Trophoblast cell (in vitro differentiated cells and primary cell): Measurements from ENCODE around the gene CSF3R.
"Not testable (repeated sequence)": the region's sequence is repeated elsewhere in the genome, so short reads cannot be mapped to it uniquely, and the experiment has no call there.

Experiments
- DNase-seq, 2 donors: peaks; one replicate each; pipeline ENCODE4 v3.0.0-alpha.2; 2016
- H2AFZ ChIP-seq: 2 replicates; pipeline ENCODE4 v1.6.1; 2013; ENCODE audit warnings: low read length, moderate library complexity, mild to moderate bottlenecking; ENCODE audit not compliant: insufficient read depth, poor library complexity
- H2AK5ac ChIP-seq: 2 replicates; pipeline ENCODE4 v1.6.1; 2013; ENCODE audit warnings: mild to moderate bottlenecking, low read length
- H2BK120ac ChIP-seq: 2 replicates; pipeline ENCODE4 v1.6.1; 2013; ENCODE audit warnings: low read length, mild to moderate bottlenecking, moderate library complexity; ENCODE audit not compliant: insufficient read depth, poor library complexity
- H2BK12ac ChIP-seq: 2 replicates; pipeline ENCODE4 v1.6.1; 2013; ENCODE audit warnings: mild to moderate bottlenecking, low read length, moderate library complexity
- H2BK5ac ChIP-seq: 2 replicates; pipeline ENCODE4 v1.6.1; 2013; ENCODE audit warnings: low read length, low read depth, moderate library complexity, mild to moderate bottlenecking; ENCODE audit not compliant: poor library complexity
- H3K14ac ChIP-seq: 2 replicates; pipeline ENCODE4 v1.6.1; 2013; ENCODE audit warnings: mild to moderate bottlenecking, low read length
- H3K18ac ChIP-seq: 2 replicates; pipeline ENCODE4 v1.6.1; 2013; ENCODE audit warnings: mild to moderate bottlenecking, low read length
- H3K23ac ChIP-seq: 2 replicates; pipeline ENCODE4 v1.6.1; 2013; ENCODE audit warnings: low read length
- H3K27ac ChIP-seq: 2 replicates; pipeline ENCODE4 v1.5.1; 2013; ENCODE audit warnings: low read depth, mild to moderate bottlenecking, inconsistent platforms, low read length, moderate library complexity
- H3K27me3 ChIP-seq: 2 replicates; pipeline ENCODE4 v1.6.1; 2013; ENCODE audit warnings: inconsistent platforms, mild to moderate bottlenecking, low read length, moderate library complexity; ENCODE audit not compliant: insufficient read depth
- H3K36me3 ChIP-seq, 2 experiments: 1 replicate in 1 of 2; 2 replicates in 1 of 2; pipeline ENCODE4 v1.6.1; 2013; ENCODE audit warnings: low read length in 2 of 2, mild to moderate bottlenecking in 2 of 2, moderate library complexity in 1 of 2; ENCODE audit not compliant: insufficient read depth in 2 of 2, control insufficient read depth in 1 of 2
- H3K4ac ChIP-seq: 2 replicates; pipeline ENCODE4 v1.6.1; 2013; ENCODE audit warnings: low read depth, mild to moderate bottlenecking, low read length, moderate library complexity
- H3K4me1 ChIP-seq, 2 experiments: 1 replicate in 1 of 2; 2 replicates in 1 of 2; pipeline ENCODE4 v1.6.1; 2013; ENCODE audit warnings: low read length in 2 of 2, mild to moderate bottlenecking in 2 of 2, moderate library complexity in 1 of 2; ENCODE audit not compliant: insufficient read depth in 2 of 2, control insufficient read depth in 1 of 2
- H3K4me2 ChIP-seq: 2 replicates; pipeline ENCODE4 v1.6.1; 2013; ENCODE audit warnings: inconsistent platforms, mild to moderate bottlenecking, low read length, moderate library complexity
- H3K4me3 ChIP-seq: 2 replicates; pipeline ENCODE4 v1.5.1; 2013; ENCODE audit warnings: mild to moderate bottlenecking, low read depth, low read length, inconsistent platforms
- H3K79me1 ChIP-seq: one replicate; pipeline ENCODE4 v1.6.1; 2013; ENCODE audit warnings: low read length
- H3K79me2 ChIP-seq: 2 replicates; pipeline ENCODE4 v1.6.1; 2013; ENCODE audit warnings: low read length, mild to moderate bottlenecking; ENCODE audit not compliant: control insufficient read depth, insufficient read depth, poor library complexity
- H3K9ac ChIP-seq: 2 replicates; pipeline ENCODE4 v1.6.1; 2013; ENCODE audit warnings: mild to moderate bottlenecking, low read length
- H3K9me3 ChIP-seq: 2 replicates; pipeline ENCODE4 v1.6.1; 2013; ENCODE audit warnings: low read depth, mild to moderate bottlenecking, control low read depth, inconsistent platforms, low read length; ENCODE audit not compliant: insufficient read depth
- H4K12ac ChIP-seq: 2 replicates; pipeline ENCODE4 v1.6.1; 2013; ENCODE audit warnings: low read depth, mild to moderate bottlenecking, low read length, moderate library complexity
- H4K8ac ChIP-seq: 2 replicates; pipeline ENCODE4 v1.6.1; 2013; ENCODE audit warnings: low read depth, mild to moderate bottlenecking, low read length, moderate library complexity
- H4K91ac ChIP-seq: one replicate; pipeline ENCODE4 v1.6.1; 2013; ENCODE audit warnings: low read depth, mild to moderate bottlenecking, low read length, moderate library complexity
- WGBS: extraction: QIAGEN DNeasy Blood & Tissue Kit; methylation state at CpG from one replicate; pipeline ENCODE4 v1.1.7; 2013; ENCODE audit warnings: missing lambda C conversion rate; ENCODE audit not compliant: insufficient read length, insufficient coverage; ENCODE audit errors: extremely low coverage; 5-methylcytosine and 5-hydroxymethylcytosine counted together

Gene CSF3R

GRCh38 chr1:36481091-36481490 lies 1.6 kb downstream of the CSF3R start:
- no peak overlapping the region for H2AK5ac ChIP-seq
- no peak overlapping the region for H3K27ac ChIP-seq
- H2BK120ac ChIP-seq: no peak overlapping the region
- no peak overlapping the region for H3K18ac ChIP-seq
- H2BK12ac ChIP-seq: no peak overlapping the region
- no peak for DNase-seq
- H3K23ac ChIP-seq: no peak overlapping the region
- no peak overlapping the region for H3K14ac ChIP-seq
- no CpG with 5 or more reads among the region's 6 CpGs for WGBS
- H2BK5ac ChIP-seq: no peak overlapping the region
- H3K36me3 ChIP-seq: peaks cover 0 to 3% of the 10 kb centered on the region in 2 experiments
- H4K91ac ChIP-seq: peak overlapping the region; percentile 24
- no peak overlapping the region for H4K12ac ChIP-seq
- peak overlapping the region; percentile 15 for H4K8ac ChIP-seq
- peaks cover 4% of the 10 kb centered on the region for H3K9me3 ChIP-seq
- H3K79me1 ChIP-seq: peaks cover 15% of the 10 kb centered on the region
- H3K4me1 ChIP-seq: peaks cover 9 to 13% of the 10 kb centered on the region in 2 experiments
- no peak overlapping the region for H3K4me2 ChIP-seq
- H3K79me2 ChIP-seq: peaks cover 5% of the 10 kb centered on the region
- no peak overlapping the region for H3K9ac ChIP-seq
- H3K4me3 ChIP-seq: no peak overlapping the region
- no peak overlapping the region for H2AFZ ChIP-seq
- no peak overlapping the region for H3K4ac ChIP-seq
- no peaks in the 10 kb centered on the region for H3K27me3 ChIP-seq

- Histone ChIP-seq H3K14ac (no peak overlapping the region), H3K9ac (no peak overlapping the region), H2AK5ac (no peak overlapping the region), H3K4me1 (peaks cover 9 to 13% of the 10 kb centered on the region in 2 experiments), H3K4me3 (peak overlapping the region; percentile 9), H3K79me2 (peaks cover 5% of the 10 kb centered on the region), H3K27me3 (no peaks in the 10 kb centered on the region), H4K8ac (no peak overlapping the region), H3K4me2 (no peak overlapping the region), H3K36me3 (peaks cover 0 to 6% of the 10 kb centered on the region in 2 experiments), H2AFZ (no peak overlapping the region), H3K79me1 (peaks cover 15% of the 10 kb centered on the region), H4K91ac (no peak overlapping the region), H3K18ac (no peak overlapping the region), H2BK120ac (no peak overlapping the region), H2BK12ac (no peak overlapping the region), H3K4ac (no peak overlapping the region), H3K27ac (no peak overlapping the region), H3K9me3 (peaks cover 3% of the 10 kb centered on the region), H4K12ac (no peak overlapping the region), H3K23ac (peak overlapping the region; percentile 37), H2BK5ac (no peak overlapping the region)
- no peak for DNase-seq
- WGBS: no CpG with 5 or more reads among the region's 2 CpGs
Observed at GRCh38 chr1:36480161-36480560, 2.6 kb downstream of the CSF3R start.

GRCh38 chr1:36479505-36480051 lies 3.1 kb downstream of the CSF3R start:
- no CpG with 5 or more reads among the region's 2 CpGs for WGBS
- DNase-seq: peak; percentile 21 to 69
- Histone ChIP-seq H3K4ac (no peak overlapping the region), H3K36me3 (peaks cover 0 to 9% of the 10 kb centered on the region in 2 experiments), H4K8ac (no peak overlapping the region), H2BK5ac (no peak overlapping the region), H2BK12ac (no peak overlapping the region), H3K9me3 (peaks cover 3% of the 10 kb centered on the region), H3K14ac (no peak overlapping the region), H3K9ac (no peak overlapping the region), H3K4me3 (no peak overlapping the region), H3K27ac (no peak overlapping the region), H3K79me2 (peaks cover 5% of the 10 kb centered on the region), H3K4me1 (peaks cover 9 to 13% of the 10 kb centered on the region in 2 experiments), H2AFZ (no peak overlapping the region), H3K27me3 (no peaks in the 10 kb centered on the region), H2BK120ac (no peak overlapping the region), H3K23ac (no peak overlapping the region), H3K79me1 (peaks cover 15% of the 10 kb centered on the region), H3K4me2 (no peak overlapping the region), H4K12ac (no peak overlapping the region), H4K91ac (no peak overlapping the region), H3K18ac (no peak overlapping the region), H2AK5ac (no peak overlapping the region)

- H3K14ac ChIP-seq, H2BK120ac ChIP-seq, H3K27me3 ChIP-seq, H3K27ac ChIP-seq, H3K36me3 ChIP-seq, H4K8ac ChIP-seq, H3K4me2 ChIP-seq, H3K4me3 ChIP-seq, H3K4me1 ChIP-seq, H3K23ac ChIP-seq, H3K9me3 ChIP-seq, H4K91ac ChIP-seq, H3K9ac ChIP-seq, H2BK12ac ChIP-seq, DNase-seq, H3K18ac ChIP-seq, H2AFZ ChIP-seq, H4K12ac ChIP-seq, H2AK5ac ChIP-seq, H2BK5ac ChIP-seq, H3K4ac ChIP-seq, H3K79me2 ChIP-seq: not testable (repeated sequence)
- peaks cover 11% of the 10 kb centered on the region for H3K79me1 ChIP-seq
- WGBS: no CpG with 5 or more reads among the region's 13 CpGs
Observed at GRCh38 chr1:36477615-36478014, 5.1 kb downstream of the CSF3R start.
